HepG2 (cell line): ENCODE results near the gene DNAJB12. TPM values are rescaled to one million over a fixed set of nuclear protein-coding genes. Genes with fewer than 3 reads are reported as not detected.

Experiments
- GMEB1 ChIP-seq: sonication (generic); formaldehyde crosslinking; IDR thresholded peaks from 2 replicates; pipeline ENCODE4 v1.5.1; 2020; ENCODE audit warnings: missing genetic modification reagents, mild to moderate bottlenecking, borderline replicate concordance
- PATZ1 ChIP-seq: sonication (generic); formaldehyde crosslinking; IDR thresholded peaks from 2 replicates; pipeline ENCODE4 v1.4.0; 2020; ENCODE audit warnings: missing genetic modification reagents
- PHF5A ChIP-seq: IDR thresholded peaks from one replicate; pipeline ENCODE4 v1.6.1; 2018; ENCODE audit warnings: low read depth, missing genetic modification reagents; ENCODE audit not compliant: unreplicated experiment
- REST ChIP-seq, 2 experiments: IDR thresholded peaks; 2 replicates each; pipeline ENCODE4 v1.6.1; 2011 to 2012; ENCODE audit warnings: low read length in 2 of 2, borderline replicate concordance in 1 of 2, low read depth in 1 of 2, mild to moderate bottlenecking in 1 of 2, moderate library complexity in 1 of 2
- SYNCRIP ChIP-seq: fragments of 200-400 bp; formaldehyde crosslinking; IDR thresholded peaks from 2 replicates; pipeline ENCODE4 v1.6.1; 2018; ENCODE audit warnings: mild to moderate bottlenecking, low read depth, low read length; ENCODE audit not compliant: insufficient read depth
- ZBTB40 ChIP-seq, 2 experiments: fragments of 450-650 bp in 1 of 2; sonication (generic) in 1 of 2; formaldehyde crosslinking in 1 of 2; IDR thresholded peaks; 2 replicates each; pipeline versions ENCODE4 v1.6.1 to v1.8.0; 2016 to 2022; ENCODE audit warnings: antibody characterized with exemption in 1 of 2, mild to moderate bottlenecking in 1 of 2, missing genetic modification reagents in 1 of 2
- ZNF276 ChIP-seq: sonication (generic); formaldehyde crosslinking; IDR thresholded peaks from 2 replicates; pipeline ENCODE4 v1.4.0; 2020; ENCODE audit warnings: mild to moderate bottlenecking, low read depth, missing genetic modification reagents
- polyA plus RNA-seq, 8 experiments: library from polyadenylated mRNA; depleted of rRNA in 3 of 8; stranded (reverse) in 7 of 8; unstranded in 1 of 8; fragments of >200 nt; fragmentation: Illumina TruSeq in 4 of 8; extraction: Trizol in 4 of 8; gene quantifications; 2 replicates each; pipeline versions ENCODE4 v1.2.1 to v1.2.3, GENCODE V29; 2011 to 2016; ENCODE audit warnings: low read depth in 4 of 8, missing spikeins in 1 of 8, mixed read lengths in 1 of 8; ENCODE audit not compliant: insufficient read depth in 1 of 8
- total RNA-seq, 5 experiments: library from RNA; depleted of rRNA; stranded (reverse); fragments of >200 nt; fragmentation: Illumina TruSeq; extraction: Trizol; gene quantifications; 2 replicates each; pipeline ENCODE4 v1.2.3, GENCODE V29; 2016; ENCODE audit warnings: low read depth in 1 of 5

Gene DNAJB12
- total and polyA plus RNA-seq, 2 of the 13 experiments (the other 11 are each of a cell fraction or from before 2014, with no cell fraction given) = 10.8 to 18.2 TPM

- TF ChIP-seq ZBTB40 (IDR thresholded peaks at IDR 0.05) = no peak
- TF ChIP-seq ZBTB40 (CRISPR knock-in tag; IDR thresholded peaks at IDR 0.05) = 0 out of 2 replicates have a peak, but pooled peaks have one; percentile 17
- peak; percentile 92 for TF ChIP-seq PATZ1 (CRISPR knock-in tag)
- no peak for TF ChIP-seq REST (IDR thresholded peaks at IDR 0.05; ENCODE audit: borderline replicate concordance in 1 of 2, low read depth in 1 of 2, low read length in 2 of 2)
- TF ChIP-seq PHF5A (CRISPR knock-in tag) = peak; percentile 44
- TF ChIP-seq SYNCRIP = no peak
- TF ChIP-seq GMEB1 = peak; percentile 33; the same call in 1 of the 2 replicates
- peak; percentile 83 for TF ChIP-seq ZNF276 (CRISPR knock-in tag)
These were observed 19.8 kb downstream of the DNAJB12 start (continued) for GRCh38 chr10:72334825-72335393.
